ENCODE results near the gene DENND4C. TPM values are rescaled to one million over a fixed set of nuclear protein-coding genes. Genes with fewer than 3 reads are reported as not detected.

DENND4C gene
- total RNA-seq, 1 experiment from 2014 or later = 26.6 TPM

- Histone ChIP-seq H3K4me1 (ENCODE audit: insufficient read depth, low read length) (0 out of 2 replicates have a peak, but pooled peaks cover 5% of the 10 kb centered on the region), H3T11ph (ENCODE audit: low read length) (no peak overlapping the region), H3K56ac (ENCODE audit: insufficient read length, low read depth, low read length) (no peak overlapping the region), H2AK5ac (ENCODE audit: insufficient read length, low read length) (no peak overlapping the region), H4K8ac (replicated peaks; ENCODE audit: insufficient read length, low read depth, low read length) (no peak overlapping the region), H3K23me2 (ENCODE audit: insufficient read length, low read depth, low read length, poor library complexity, severe bottlenecking) (peaks cover 17% of the 10 kb centered on the region), H3K27ac (ENCODE audit: insufficient read length, low read depth, low read length) (no peak overlapping the region), H3K27me3 (ENCODE audit: insufficient read depth, low read length) (peaks cover 3% of the 10 kb centered on the region; the same call in 1 of the 2 replicates), H3K23ac (ENCODE audit: insufficient read length, low read depth, low read length) (no peak overlapping the region), H2BK15ac (ENCODE audit: low read depth, low read length) (no peak overlapping the region), H3K9ac (ENCODE audit: extremely low read depth, insufficient read length, low read length) (no peak overlapping the region), H2BK12ac (ENCODE audit: insufficient read length, low read depth, low read length) (no peak overlapping the region), H2BK5ac (ENCODE audit: insufficient read length, low read length) (no peak overlapping the region), H3K79me2 (ENCODE audit: insufficient read depth, low read length) (no peaks in the 10 kb centered on the region; the same call in 1 of the 2 replicates), H2BK20ac (ENCODE audit: low read depth, low read length, poor library complexity, severe bottlenecking) (no peak overlapping the region), H3K4me2 (ENCODE audit: insufficient read depth, insufficient read length, low read length) (peak overlapping the region; percentile 88), H4K20me1 (ENCODE audit: control insufficient read depth, insufficient read depth, insufficient read length) (no peaks in the 10 kb centered on the region), H3K14ac (ENCODE audit: insufficient read depth, low read length) (no peak overlapping the region), H3K18ac (ENCODE audit: insufficient read length, low read depth, low read length) (no peak overlapping the region), H3K4ac (ENCODE audit: low read depth, low read length) (no peak overlapping the region), H3K9me3 (ENCODE audit: control insufficient read depth, low read depth, low read length) (no peaks in the 10 kb centered on the region), H4K91ac (ENCODE audit: insufficient read length, low read depth, low read length) (no peak overlapping the region), H2AFZ (ENCODE audit: low read length) (no peak overlapping the region), H4K5ac (ENCODE audit: insufficient read length, low read depth, low read length) (no peak overlapping the region), H2BK120ac (ENCODE audit: low read depth, low read length, poor library complexity, severe bottlenecking) (no peak overlapping the region), H3K79me1 (ENCODE audit: insufficient read depth, low read depth, low read length, poor library complexity, severe bottlenecking) (no peaks in the 10 kb centered on the region)
- H3K36me3 Mint-ChIP-seq (ENCODE audit: insufficient read depth in 1 of 3, low read depth in 3 of 3) = peaks cover 7 to 28% (median 10%) of the 10 kb centered on the region in 3 experiments; a peak in 6 of 7 replicates
- no peak for DNase-seq
- WGBS (ENCODE audit: extremely low coverage, insufficient read length, low lambda C conversion rate) = no CpG with 5 or more reads among the region's 20 CpGs
- peak overlapping the region; percentile 95 to 98 for H3K4me3 Mint-ChIP-seq
- H3K9me3 Mint-ChIP-seq = peaks cover 7 to 8% of the 10 kb centered on the region in 2 experiments
- H3K4me1 Mint-ChIP-seq = peaks cover 22 to 26% of the 10 kb centered on the region in 2 experiments
- H3K27me3 Mint-ChIP-seq (ENCODE audit: low read depth) = peaks cover 14% of the 10 kb centered on the region
- TF ChIP-seq CTCF (conservative IDR thresholded peaks at IDR 0.05) = no peak
- H3K27ac Mint-ChIP-seq = no peak overlapping the region; a peak in 1 of 7 replicates
Measured at GRCh38 chr9:19408316-19408692, 177.8 kb downstream of the DENND4C start.

All from H9 (cell line).